Muscle of leg (tissue), 11 donors: ENCODE results near the gene SMIM36. TPM values are rescaled to one million over a fixed set of nuclear protein-coding genes. Genes with fewer than 3 reads are reported as not detected.
"Not testable (repeated sequence)": the region's sequence is repeated elsewhere in the genome, so short reads cannot be mapped to it uniquely, and the experiment has no call there.

Experiments
- DNase-seq: peaks from one replicate; pipeline ENCODE4 v3.0.0; 2013
- H3K27ac ChIP-seq: one replicate; pipeline ENCODE4 v1.5.1; 2013; ENCODE audit warnings: mild to moderate bottlenecking, low read length, control low read depth
- H3K27me3 ChIP-seq: one replicate; pipeline ENCODE4 v1.6.1; 2013; ENCODE audit warnings: low read length; ENCODE audit not compliant: control insufficient read depth, insufficient read depth
- H3K36me3 ChIP-seq: one replicate; pipeline ENCODE4 v1.6.1; 2013; ENCODE audit warnings: low read length; ENCODE audit not compliant: control insufficient read depth, insufficient read depth
- H3K4me1 ChIP-seq: one replicate; pipeline ENCODE4 v1.6.1; 2013; ENCODE audit warnings: low read length; ENCODE audit not compliant: control insufficient read depth, insufficient read depth
- H3K4me3 ChIP-seq: one replicate; pipeline ENCODE4 v1.5.1; 2013; ENCODE audit warnings: low read length, control low read depth
- H3K9me3 ChIP-seq: replicated peaks from 2 replicates; pipeline ENCODE4 v1.6.1; 2013; ENCODE audit warnings: low read depth, low read length; ENCODE audit not compliant: control insufficient read depth
- WGBS: methylation state at CpG from one replicate; pipeline ENCODE4 v1.1.5; 2013; ENCODE audit warnings: missing lambda C conversion rate; ENCODE audit not compliant: insufficient coverage; 5-methylcytosine and 5-hydroxymethylcytosine counted together
- polyA plus RNA-seq, 8 donors: library from polyadenylated mRNA; unstranded; fragments of 120-200 nt; gene quantifications; one replicate each; pipeline versions ENCODE4 v1.2.1 to v1.2.3, GENCODE V29; 2013; ENCODE audit warnings: inconsistent platforms in 1 of 8, low replicate concordance in 1 of 8; ENCODE audit not compliant: insufficient read length in 8 of 8, insufficient read depth in 1 of 8
- total RNA-seq: library from RNA; stranded (reverse); fragments of 120-200 nt; gene quantifications from one replicate; pipeline ENCODE4 v1.2.4, GENCODE V29; 2013

SMIM36 gene
- total and polyA plus RNA-seq, 9 donors = 0.11 to 0.47 (median 0.13) TPM; not detected in 5

GRCh38 chr17:55532670-55533069 is 21.4 kb upstream of the SMIM36 start:
- H3K27me3 ChIP-seq = no peaks in the 10 kb centered on the region
- no peaks in the 10 kb centered on the region for H3K4me1 ChIP-seq
- H3K9me3 ChIP-seq = no peaks in the 10 kb centered on the region
- WGBS = no CpG with 5 or more reads among the region's 1 CpG
- H3K36me3 ChIP-seq = no peaks in the 10 kb centered on the region
- no peak overlapping the region for H3K4me3 ChIP-seq
- DNase-seq = no peak
- H3K27ac ChIP-seq = no peak overlapping the region

GRCh38 chr17:55531053-55531728 is 19.9 kb upstream of the SMIM36 start:
- 95% methylated on average over 2 of the region's 5 CpGs for WGBS
- DNase-seq = no peak
- Histone ChIP-seq H3K27me3 (no peaks in the 10 kb centered on the region), H3K4me3 (no peak overlapping the region), H3K9me3 (no peaks in the 10 kb centered on the region), H3K36me3 (no peaks in the 10 kb centered on the region), H3K27ac (no peak overlapping the region), H3K4me1 (peaks cover 2% of the 10 kb centered on the region)

GRCh38 chr17:55530064-55530463 is 18.8 kb upstream of the SMIM36 start:
- no peak for DNase-seq
- Histone ChIP-seq H3K9me3 (no peaks in the 10 kb centered on the region), H3K4me1 (peaks cover 2% of the 10 kb centered on the region), H3K27ac (no peak overlapping the region), H3K27me3 (no peaks in the 10 kb centered on the region), H3K4me3 (no peak overlapping the region), H3K36me3 (no peaks in the 10 kb centered on the region)
- WGBS = no CpG with 5 or more reads among the region's 3 CpGs

- DNase-seq = peak; percentile 84
These were observed 16.4 kb upstream of the SMIM36 start for GRCh38 chr17:55527540-55528118.

GRCh38 chr17:55524440-55525220 is 13.4 kb upstream of the SMIM36 start:
- Histone ChIP-seq H3K27ac (no peak overlapping the region), H3K4me1 (peaks cover 2% of the 10 kb centered on the region), H3K4me3 (no peak overlapping the region), H3K9me3 (no peaks in the 10 kb centered on the region), H3K36me3 (no peaks in the 10 kb centered on the region), H3K27me3 (no peaks in the 10 kb centered on the region)
- WGBS = 60% methylated on average over 1 of the region's 4 CpGs
- no peak for DNase-seq

More at GRCh38 chr17:55527540-55528118, 16.4 kb upstream of the SMIM36 start:
- 71% methylated on average over 3 of the region's 5 CpGs for WGBS
- Histone ChIP-seq H3K36me3 (no peaks in the 10 kb centered on the region), H3K27ac (no peak overlapping the region), H3K27me3 (no peaks in the 10 kb centered on the region), H3K4me1 (peaks cover 2% of the 10 kb centered on the region), H3K4me3 (no peak overlapping the region), H3K9me3 (no peaks in the 10 kb centered on the region)

- not testable (repeated sequence) for H3K36me3 ChIP-seq, DNase-seq, H3K27ac ChIP-seq, H3K4me1 ChIP-seq, H3K4me3 ChIP-seq, H3K9me3 ChIP-seq, H3K27me3 ChIP-seq
- WGBS = no CpG with 5 or more reads among the region's 4 CpGs
These were observed 11.8 kb upstream of the SMIM36 start for GRCh38 chr17:55523032-55523431.

- Histone ChIP-seq H3K4me3 (no peak overlapping the region), H3K27ac (no peak overlapping the region), H3K4me1 (no peaks in the 10 kb centered on the region), H3K27me3 (no peaks in the 10 kb centered on the region), H3K36me3 (no peaks in the 10 kb centered on the region), H3K9me3 (no peaks in the 10 kb centered on the region)
- no peak for DNase-seq
These were observed 9.9 kb upstream of the SMIM36 start for GRCh38 chr17:55521186-55521585.

GRCh38 chr17:55520402-55520801 is 9.2 kb upstream of the SMIM36 start:
- H3K9me3 ChIP-seq = no peaks in the 10 kb centered on the region
- WGBS = 87% methylated on average over 4 of the region's 5 CpGs
- H3K27ac ChIP-seq = no peak overlapping the region
- no peaks in the 10 kb centered on the region for H3K4me1 ChIP-seq
- no peaks in the 10 kb centered on the region for H3K27me3 ChIP-seq
- no peak overlapping the region for H3K4me3 ChIP-seq
- no peak for DNase-seq
- H3K36me3 ChIP-seq = no peaks in the 10 kb centered on the region

GRCh38 chr17:55518510-55518909 is 7.3 kb upstream of the SMIM36 start:
- no peak overlapping the region for H3K4me3 ChIP-seq
- 77% methylated on average over 5 of the region's 5 CpGs for WGBS
- no peaks in the 10 kb centered on the region for H3K4me1 ChIP-seq

GRCh38 chr17:55513885-55514590 is 2.8 kb upstream of the SMIM36 start:
- no peak overlapping the region for H3K27ac ChIP-seq
- peak; percentile 85 for DNase-seq
- WGBS = no CpG with 5 or more reads among the region's 5 CpGs
- no peaks in the 10 kb centered on the region for H3K9me3 ChIP-seq
- H3K27me3 ChIP-seq = no peaks in the 10 kb centered on the region
- no peaks in the 10 kb centered on the region for H3K4me1 ChIP-seq
- H3K36me3 ChIP-seq = no peaks in the 10 kb centered on the region
- H3K4me3 ChIP-seq = no peak overlapping the region

More at GRCh38 chr17:55518510-55518909, 7.3 kb upstream of the SMIM36 start:
- Histone ChIP-seq H3K9me3 (no peaks in the 10 kb centered on the region), H3K36me3 (no peaks in the 10 kb centered on the region), H3K27me3 (no peaks in the 10 kb centered on the region), H3K27ac (no peak overlapping the region)
- DNase-seq = no peak
